CD4-positive, alpha-beta T cell treated with Interleukin-21 for 1 hour (primary cell): ENCODE data around the gene PGF.

Source experiments
- DNase-seq: peaks from one replicate; pipeline ENCODE4 v3.0.0-alpha.2; 2020

The PGF gene

GRCh38 chr14:74954947-74955228, 509 bp downstream of the PGF start:
- DNase-seq, result no peak

- DNase-seq, result no peak
Measured at GRCh38 chr14:74954232-74954946, 1.0 kb downstream of the PGF start.

- no peak for DNase-seq
Measured at GRCh38 chr14:74953686-74954085, 1.7 kb downstream of the PGF start.

GRCh38 chr14:74952697-74953484, 2.5 kb downstream of the PGF start:
- DNase-seq, result no peak

- no peak for DNase-seq
Measured at GRCh38 chr14:74952180-74952665, 3.2 kb downstream of the PGF start.

- DNase-seq, result no peak
Measured at GRCh38 chr14:74951443-74952179, 3.8 kb downstream of the PGF start.

- DNase-seq, result no peak
Measured at GRCh38 chr14:74950795-74951442, 4.5 kb downstream of the PGF start.

- no peak for DNase-seq
Measured at GRCh38 chr14:74949859-74950573, 5.4 kb downstream of the PGF start.

- DNase-seq, result no peak
Measured at GRCh38 chr14:74949191-74949601, 6.2 kb downstream of the PGF start.

- DNase-seq, result no peak
Measured at GRCh38 chr14:74948228-74949175, 6.9 kb downstream of the PGF start.

GRCh38 chr14:74947353-74948227, 7.8 kb downstream of the PGF start:
- DNase-seq, result no peak

- no peak for DNase-seq
Measured at GRCh38 chr14:74946659-74947281, 8.6 kb downstream of the PGF start.

- DNase-seq, result peak; percentile 76
Measured at GRCh38 chr14:74945852-74946658, 9.3 kb downstream of the PGF start.

GRCh38 chr14:74945261-74945851, 10.0 kb downstream of the PGF start:
- peak; percentile 24 for DNase-seq

GRCh38 chr14:74942608-74943007, 12.8 kb downstream of the PGF start:
- DNase-seq, result no peak

GRCh38 chr14:74942181-74942580, 13.2 kb downstream of the PGF start:
- no peak for DNase-seq

GRCh38 chr14:74941676-74942097, 13.7 kb downstream of the PGF start:
- peak; percentile 60 for DNase-seq

- DNase-seq, result no peak
Measured at GRCh38 chr14:74940956-74941565, 14.3 kb downstream of the PGF start.
